PFSK-1 (cell line): ENCODE measurements around the gene ZNF740.

Experiments
- POLR2AphosphoS5 ChIP-seq: IDR thresholded peaks from 2 replicates; pipeline ENCODE4 v1.6.1; 2012; ENCODE audit warnings: low read depth, mild to moderate bottlenecking, control low read depth, low read length, moderate library complexity
- SIN3A ChIP-seq: IDR thresholded peaks from 2 replicates; pipeline ENCODE4 v1.6.1; 2012; ENCODE audit warnings: mild to moderate bottlenecking, low read length, moderate library complexity, borderline replicate concordance; ENCODE audit not compliant: insufficient read depth
- TAF1 ChIP-seq: IDR thresholded peaks from 2 replicates; pipeline ENCODE4 v1.6.1; 2012; ENCODE audit warnings: low read length, control low read depth, borderline replicate concordance; ENCODE audit not compliant: insufficient read depth

DNA sequence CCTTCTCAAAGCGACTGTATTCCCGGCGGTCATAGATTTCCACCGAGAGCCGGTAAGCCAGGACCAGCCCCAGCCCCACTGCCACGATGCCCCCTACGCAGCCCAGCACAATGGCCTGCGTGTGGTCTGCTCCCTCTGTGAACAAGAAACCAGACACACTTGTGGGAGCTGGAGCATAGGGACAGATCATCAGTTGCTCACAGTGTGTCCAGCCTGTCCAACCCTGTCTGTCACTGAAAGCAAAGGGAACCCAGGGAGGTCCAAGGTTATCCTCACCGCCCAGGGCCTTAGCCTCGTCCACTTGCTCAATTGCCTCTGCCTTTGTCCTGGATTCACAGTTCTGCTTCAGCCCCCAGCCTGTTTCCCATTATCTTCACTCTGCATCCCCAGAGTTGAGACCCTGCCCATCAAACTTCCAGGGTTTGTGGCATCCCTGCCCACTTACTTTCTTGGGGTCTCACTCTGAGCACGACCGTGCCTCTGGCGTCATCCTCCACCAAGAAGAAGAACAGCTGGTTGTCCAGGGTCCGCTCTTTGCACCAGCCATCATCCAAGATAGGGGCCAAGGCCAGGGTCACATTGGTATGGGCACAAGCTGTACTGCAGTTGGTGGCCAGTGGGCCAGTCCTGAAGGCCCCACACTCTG lies 11.5 kb downstream of the ZNF740 start:
- TF ChIP-seq SIN3A = no peak
- no peak for TF ChIP-seq POLR2AphosphoS5
- no peak for TF ChIP-seq TAF1
